Neural cell (in vitro differentiated cells): ENCODE measurements around the gene LIPC. TPM values are rescaled to one million over a fixed set of nuclear protein-coding genes. Genes with fewer than 3 reads are reported as not detected.

Experiments used
- H2AFZ ChIP-seq: fragments of 200-600, 300-800 bp; sonication (generic), shearing (Covaris generic); 2 replicates; pipeline ENCODE4 v1.6.0; 2014; ENCODE audit warnings: low read depth, mild to moderate bottlenecking, antibody characterized with exemption, low read length, moderate library complexity
- H3F3A ChIP-seq: fragments of 200-600 bp; shearing (Covaris generic); 2 replicates; pipeline ENCODE4 v1.6.1; 2016; ENCODE audit warnings: mild to moderate bottlenecking, moderate library complexity, mixed read lengths, antibody characterized with exemption, low read length; ENCODE audit not compliant: insufficient read depth, poor library complexity, severe bottlenecking
- H3K27ac ChIP-seq: fragments of 200-600, 300-800 bp; sonication (generic), shearing (Covaris generic); 2 replicates; pipeline ENCODE4 v1.5.1; 2014; ENCODE audit warnings: mild to moderate bottlenecking, low read length, moderate library complexity
- H3K27me3 ChIP-seq: fragments of 300-800, 200-600 bp; sonication (generic), shearing (Covaris generic); 2 replicates; pipeline ENCODE4 v1.6.0; 2014; ENCODE audit warnings: mild to moderate bottlenecking, low read depth, low read length, moderate library complexity; ENCODE audit not compliant: insufficient read depth
- H3K36me3 ChIP-seq: fragments of 300-800, 200-600 bp; sonication (generic), shearing (Covaris generic); 2 replicates; pipeline ENCODE4 v1.5.1; 2014; ENCODE audit warnings: mild to moderate bottlenecking, antibody characterized with exemption, low read length, moderate library complexity; ENCODE audit not compliant: insufficient read depth
- H3K4me2 ChIP-seq: fragments of 300-800, 200-600 bp; sonication (generic), shearing (Covaris generic); 2 replicates; pipeline ENCODE4 v1.6.0; 2014; ENCODE audit warnings: mild to moderate bottlenecking, low read length
- H3K4me3 ChIP-seq: fragments of 300-800, 200-600 bp; sonication (generic), shearing (Covaris generic); 2 replicates; pipeline ENCODE4 v1.5.1; 2014; ENCODE audit warnings: mild to moderate bottlenecking, low read length, moderate library complexity
- H3K79me2 ChIP-seq: fragments of 200-600 bp; shearing (Covaris generic); replicated peaks from 2 replicates; pipeline ENCODE4 v1.6.0; 2014; ENCODE audit warnings: mild to moderate bottlenecking, low read length, moderate library complexity; ENCODE audit not compliant: insufficient read depth
- H3K9ac ChIP-seq: fragments of 300-800, 200-600 bp; sonication (generic), shearing (Covaris generic); 2 replicates; pipeline ENCODE4 v1.6.1; 2016; ENCODE audit warnings: mild to moderate bottlenecking, low read length, mixed read lengths
- H3K9me2 ChIP-seq: fragments of 200-600 bp; shearing (Covaris generic); 2 replicates; pipeline ENCODE4 v1.6.1; 2016; ENCODE audit warnings: mild to moderate bottlenecking, low read length, mixed read lengths; ENCODE audit not compliant: insufficient read depth
- H3K9me3 ChIP-seq: fragments of 200-600, 300-800 bp; sonication (generic), shearing (Covaris generic); 2 replicates; pipeline ENCODE4 v1.6.1; 2016; ENCODE audit warnings: mild to moderate bottlenecking, mixed run types, low read length, moderate library complexity, mixed read lengths
- H4K20me1 ChIP-seq: fragments of 200-600 bp; shearing (Covaris generic); 2 replicates; pipeline ENCODE4 v1.6.1; 2016; ENCODE audit warnings: mild to moderate bottlenecking, mixed run types; ENCODE audit not compliant: insufficient read depth
- EP300 ChIP-seq: fragments of 450-650 bp; conservative IDR thresholded peaks from 2 replicates; pipeline ENCODE4 v1.6.1; 2014; ENCODE audit warnings: antibody characterized with exemption, mild to moderate bottlenecking, moderate library complexity; ENCODE audit not compliant: poor library complexity, severe bottlenecking
- EZH2 ChIP-seq: fragments of 200-600, 300-800 bp; shearing (Covaris generic), sonication (generic); IDR thresholded peaks from 2 replicates; pipeline ENCODE4 v1.6.1; 2014; ENCODE audit warnings: antibody characterized with exemption, low read length, borderline replicate concordance, mild to moderate bottlenecking; ENCODE audit not compliant: insufficient read depth, poor library complexity, severe bottlenecking
- MXI1 ChIP-seq: fragments of 450-650 bp; conservative IDR thresholded peaks from 2 replicates; pipeline ENCODE4 v1.6.1; 2014; ENCODE audit warnings: antibody characterized with exemption, mild to moderate bottlenecking; ENCODE audit not compliant: poor library complexity, severe bottlenecking
- POLR2AphosphoS5 ChIP-seq: IDR thresholded peaks from 2 replicates; pipeline ENCODE4 v1.6.1; 2012
- RAD21 ChIP-seq: fragments of 450-650 bp; conservative IDR thresholded peaks from 2 replicates; pipeline ENCODE4 v1.6.1; 2014; ENCODE audit warnings: antibody characterized with exemption, mild to moderate bottlenecking, moderate library complexity
- SMC3 ChIP-seq: fragments of 450-650 bp; conservative IDR thresholded peaks from 2 replicates; pipeline ENCODE4 v1.6.1; 2014; ENCODE audit warnings: antibody characterized with exemption, mild to moderate bottlenecking, moderate library complexity; ENCODE audit not compliant: poor library complexity
- TAF1 ChIP-seq: IDR thresholded peaks from 2 replicates; pipeline ENCODE4 v1.6.1; 2012; ENCODE audit warnings: low read depth
- polyA plus RNA-seq: library from polyadenylated mRNA; depleted of rRNA; stranded (reverse); fragments of >200 nt; gene quantifications from 2 replicates; pipeline ENCODE4 v1.2.3, GENCODE V29; 2014
- TF ChIP-seq, protein P1 (sequence below): IDR thresholded peaks from 2 replicates; pipeline ENCODE4 v1.6.1; 2012; ENCODE audit warnings: borderline replicate concordance
- TF ChIP-seq, protein P2 (sequence below): fragments of 450-650 bp; IDR thresholded peaks from 2 replicates; pipeline ENCODE4 v1.5.1; 2014; ENCODE audit warnings: antibody characterized with exemption, mild to moderate bottlenecking, moderate library complexity; ENCODE audit not compliant: poor library complexity, severe bottlenecking

The LIPC gene
- polyA plus RNA-seq, 1 donor from 2014 or later, result not detected

DNA sequence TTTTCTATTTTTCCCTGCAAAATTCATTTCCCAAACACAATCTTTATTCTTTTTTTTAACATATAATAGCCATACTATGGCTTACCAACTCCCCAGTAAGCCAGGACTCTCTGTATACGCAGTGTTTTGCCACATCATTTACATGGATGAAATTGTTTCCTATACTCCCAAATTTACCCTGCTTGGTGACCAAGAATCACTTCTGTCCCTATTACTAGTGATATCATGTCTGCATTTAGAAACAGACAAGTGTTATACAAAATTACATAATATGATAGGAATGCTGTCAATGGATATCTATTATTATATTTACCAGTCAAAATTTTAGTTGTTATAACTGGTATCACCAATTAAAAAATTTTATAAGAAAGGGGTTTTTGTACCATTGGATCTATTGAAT is 77.8 kb downstream of the LIPC start:
- no peaks in the 10 kb centered on the region for H3K9me2 ChIP-seq
- H3F3A ChIP-seq, result no peaks in the 10 kb centered on the region
- no peaks in the 10 kb centered on the region for H4K20me1 ChIP-seq
- TF ChIP-seq, protein P1, sequence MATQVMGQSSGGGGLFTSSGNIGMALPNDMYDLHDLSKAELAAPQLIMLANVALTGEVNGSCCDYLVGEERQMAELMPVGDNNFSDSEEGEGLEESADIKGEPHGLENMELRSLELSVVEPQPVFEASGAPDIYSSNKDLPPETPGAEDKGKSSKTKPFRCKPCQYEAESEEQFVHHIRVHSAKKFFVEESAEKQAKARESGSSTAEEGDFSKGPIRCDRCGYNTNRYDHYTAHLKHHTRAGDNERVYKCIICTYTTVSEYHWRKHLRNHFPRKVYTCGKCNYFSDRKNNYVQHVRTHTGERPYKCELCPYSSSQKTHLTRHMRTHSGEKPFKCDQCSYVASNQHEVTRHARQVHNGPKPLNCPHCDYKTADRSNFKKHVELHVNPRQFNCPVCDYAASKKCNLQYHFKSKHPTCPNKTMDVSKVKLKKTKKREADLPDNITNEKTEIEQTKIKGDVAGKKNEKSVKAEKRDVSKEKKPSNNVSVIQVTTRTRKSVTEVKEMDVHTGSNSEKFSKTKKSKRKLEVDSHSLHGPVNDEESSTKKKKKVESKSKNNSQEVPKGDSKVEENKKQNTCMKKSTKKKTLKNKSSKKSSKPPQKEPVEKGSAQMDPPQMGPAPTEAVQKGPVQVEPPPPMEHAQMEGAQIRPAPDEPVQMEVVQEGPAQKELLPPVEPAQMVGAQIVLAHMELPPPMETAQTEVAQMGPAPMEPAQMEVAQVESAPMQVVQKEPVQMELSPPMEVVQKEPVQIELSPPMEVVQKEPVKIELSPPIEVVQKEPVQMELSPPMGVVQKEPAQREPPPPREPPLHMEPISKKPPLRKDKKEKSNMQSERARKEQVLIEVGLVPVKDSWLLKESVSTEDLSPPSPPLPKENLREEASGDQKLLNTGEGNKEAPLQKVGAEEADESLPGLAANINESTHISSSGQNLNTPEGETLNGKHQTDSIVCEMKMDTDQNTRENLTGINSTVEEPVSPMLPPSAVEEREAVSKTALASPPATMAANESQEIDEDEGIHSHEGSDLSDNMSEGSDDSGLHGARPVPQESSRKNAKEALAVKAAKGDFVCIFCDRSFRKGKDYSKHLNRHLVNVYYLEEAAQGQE, result no peak
- TF ChIP-seq RAD21, result no peak
- no peak for TF ChIP-seq TAF1
- TF ChIP-seq MXI1, result no peak
- no peak for TF ChIP-seq SMC3
- no peak for TF ChIP-seq EP300
- TF ChIP-seq, protein P2, sequence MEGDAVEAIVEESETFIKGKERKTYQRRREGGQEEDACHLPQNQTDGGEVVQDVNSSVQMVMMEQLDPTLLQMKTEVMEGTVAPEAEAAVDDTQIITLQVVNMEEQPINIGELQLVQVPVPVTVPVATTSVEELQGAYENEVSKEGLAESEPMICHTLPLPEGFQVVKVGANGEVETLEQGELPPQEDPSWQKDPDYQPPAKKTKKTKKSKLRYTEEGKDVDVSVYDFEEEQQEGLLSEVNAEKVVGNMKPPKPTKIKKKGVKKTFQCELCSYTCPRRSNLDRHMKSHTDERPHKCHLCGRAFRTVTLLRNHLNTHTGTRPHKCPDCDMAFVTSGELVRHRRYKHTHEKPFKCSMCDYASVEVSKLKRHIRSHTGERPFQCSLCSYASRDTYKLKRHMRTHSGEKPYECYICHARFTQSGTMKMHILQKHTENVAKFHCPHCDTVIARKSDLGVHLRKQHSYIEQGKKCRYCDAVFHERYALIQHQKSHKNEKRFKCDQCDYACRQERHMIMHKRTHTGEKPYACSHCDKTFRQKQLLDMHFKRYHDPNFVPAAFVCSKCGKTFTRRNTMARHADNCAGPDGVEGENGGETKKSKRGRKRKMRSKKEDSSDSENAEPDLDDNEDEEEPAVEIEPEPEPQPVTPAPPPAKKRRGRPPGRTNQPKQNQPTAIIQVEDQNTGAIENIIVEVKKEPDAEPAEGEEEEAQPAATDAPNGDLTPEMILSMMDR, result no peak
- no peak for TF ChIP-seq POLR2AphosphoS5
- H3K79me2 ChIP-seq, result no peaks in the 10 kb centered on the region
- H3K4me2 ChIP-seq, result no peak overlapping the region
- no peak overlapping the region for H3K9ac ChIP-seq
- no peak overlapping the region for H2AFZ ChIP-seq
- no peak overlapping the region for H3K4me3 ChIP-seq
- no peaks in the 10 kb centered on the region for H3K36me3 ChIP-seq
- no peak overlapping the region for H3K27ac ChIP-seq
- no peaks in the 10 kb centered on the region for H3K27me3 ChIP-seq
- H3K9me3 ChIP-seq, result no peaks in the 10 kb centered on the region

- H3K9me3 ChIP-seq, result no peaks in the 10 kb centered on the region
- no peak overlapping the region for H3K4me3 ChIP-seq
- no peak overlapping the region for H3K9ac ChIP-seq
- no peaks in the 10 kb centered on the region for H3K79me2 ChIP-seq
- no peaks in the 10 kb centered on the region for H3F3A ChIP-seq
- no peak overlapping the region for H2AFZ ChIP-seq
- no peaks in the 10 kb centered on the region for H4K20me1 ChIP-seq
- H3K9me2 ChIP-seq, result no peaks in the 10 kb centered on the region
- TF ChIP-seq TAF1, result no peak
- TF ChIP-seq EZH2, result no peak
- no peak for TF ChIP-seq POLR2AphosphoS5
- TF ChIP-seq EP300, result no peak
- no peak for TF ChIP-seq SMC3
- no peak for TF ChIP-seq MXI1
- no peak for TF ChIP-seq RAD21
- TF ChIP-seq, protein P2, result no peak
- TF ChIP-seq, protein P1, result no peak
- H3K27me3 ChIP-seq, result no peaks in the 10 kb centered on the region
- H3K27ac ChIP-seq, result no peak overlapping the region
- no peaks in the 10 kb centered on the region for H3K36me3 ChIP-seq
- no peak overlapping the region for H3K4me2 ChIP-seq
Measured at GRCh38 chr15:58510715-58511598, 79.2 kb downstream of the LIPC start.
